SK-N-SH (cell line): ENCODE results near the gene RAC3. TPM values are rescaled to one million over a fixed set of nuclear protein-coding genes. Genes with fewer than 3 reads are reported as not detected.
"Not testable (repeated sequence)": the region's sequence is repeated elsewhere in the genome, so short reads cannot be mapped to it uniquely, and the experiment has no call there.

Experiments used
- CTCF ChIA-PET: fragments of 300-600, 350-600 bp; formaldehyde crosslinking; extraction: SDS; loops from one replicate; lab custom pipeline; 2021; lab: Yijun Ruan, JAX
- POLR2A ChIA-PET: fragments of 350-600 bp; sonication (Branson Sonifier 250); formaldehyde crosslinking; extraction: SDS; loops from one replicate; lab custom pipeline; 2020; ENCODE audit warnings: antibody characterized with exemption, inconsistent platforms; lab: Yijun Ruan, JAX
- DNase-seq: peaks from one replicate; pipeline ENCODE4 v3.0.0; 2012
- H2AFZ ChIP-seq: fragments of 200-600 bp; sonication (generic); 2 replicates; pipeline ENCODE4 v1.8.1; 2016; ENCODE audit warnings: antibody characterized with exemption, mild to moderate bottlenecking, low read depth
- H3F3A ChIP-seq: fragments of 200-600 bp; sonication (generic); replicated peaks from 2 replicates; pipeline ENCODE3; 2016; ENCODE audit warnings: antibody characterized with exemption, mild to moderate bottlenecking; ENCODE audit not compliant: insufficient read depth
- H3K27ac ChIP-seq, 2 experiments: fragments of 200-500 bp in 1 of 2; fragments of 200-600 bp in 1 of 2; sonication (Bioruptor generic) in 1 of 2; sonication (generic), shearing (Covaris generic) in 1 of 2; 2 replicates each; pipeline versions ENCODE4 v1.5.1 to v1.6.1; 2014 to 2016; ENCODE audit warnings: low read depth in 2 of 2, inconsistent platforms in 1 of 2, low read length in 1 of 2, mild to moderate bottlenecking in 1 of 2, mixed read lengths in 1 of 2
- H3K27me3 ChIP-seq: fragments of 200-600 bp; sonication (generic), shearing (Covaris generic); 2 replicates; pipeline ENCODE4 v1.6.1; 2016; ENCODE audit warnings: mixed run types; ENCODE audit not compliant: insufficient read depth
- H3K36me3 ChIP-seq, 2 experiments: fragments of 200-500 bp in 1 of 2; fragments of 200-600 bp in 1 of 2; sonication (Bioruptor generic) in 1 of 2; sonication (generic) in 1 of 2; replicated peaks in 1 of 2; 2 replicates each; pipeline versions ENCODE3 to v1.5.1; 2014 to 2016; ENCODE audit warnings: low read length in 1 of 2, mild to moderate bottlenecking in 1 of 2; ENCODE audit not compliant: insufficient read depth in 2 of 2, control insufficient read depth in 1 of 2
- H3K4me1 ChIP-seq, 2 experiments: fragments of 200-500 bp in 1 of 2; fragments of 200-600 bp in 1 of 2; sonication (Bioruptor generic) in 1 of 2; sonication (generic), shearing (Covaris generic) in 1 of 2; 2 replicates each; pipeline versions ENCODE4 v1.5.1 to v1.6.1; 2014 to 2016; ENCODE audit warnings: low read depth in 1 of 2, low read length in 1 of 2, mixed run types in 1 of 2; ENCODE audit not compliant: insufficient read depth in 2 of 2, control insufficient read depth in 1 of 2
- H3K4me2 ChIP-seq: fragments of 200-600 bp; sonication (generic), shearing (Covaris generic); 2 replicates; pipeline ENCODE4 v1.6.1; 2017; ENCODE audit warnings: mixed run types
- H3K4me3 ChIP-seq, 2 experiments: fragments of 200-500 bp in 1 of 2; fragments of 200-600 bp in 1 of 2; sonication (Bioruptor generic) in 1 of 2; sonication (generic), shearing (Covaris generic) in 1 of 2; 2 replicates each; pipeline versions ENCODE4 v1.5.1 to v1.8.1; 2014 to 2016; ENCODE audit warnings: low read depth in 2 of 2, inconsistent platforms in 1 of 2, low read length in 1 of 2, mild to moderate bottlenecking in 1 of 2, mixed read lengths in 1 of 2, moderate library complexity in 1 of 2
- H3K79me2 ChIP-seq: fragments of 200-600 bp; sonication (generic); 2 replicates; pipeline ENCODE4 v1.8.1; 2017; ENCODE audit warnings: mild to moderate bottlenecking; ENCODE audit not compliant: insufficient read depth
- H3K9ac ChIP-seq: fragments of 200-600 bp; sonication (generic); 2 replicates; pipeline ENCODE4 v1.6.1; 2017; ENCODE audit warnings: mixed run types
- H3K9me2 ChIP-seq: fragments of 200-600 bp; sonication (generic); 2 replicates; pipeline ENCODE4 v1.6.1; 2017; ENCODE audit warnings: mixed run types
- H3K9me3 ChIP-seq: fragments of 200-600 bp; sonication (generic); 2 replicates; pipeline ENCODE4 v1.6.1; 2017; ENCODE audit warnings: mixed run types, mild to moderate bottlenecking, moderate library complexity
- H4K20me1 ChIP-seq: fragments of 200-600 bp; sonication (generic); 2 replicates; pipeline ENCODE4 v1.6.1; 2017; ENCODE audit warnings: mild to moderate bottlenecking, mixed run types; ENCODE audit not compliant: insufficient read depth
- CTCF ChIP-seq: fragments of 200-600 bp; sonication (generic); IDR thresholded peaks from 2 replicates; pipeline ENCODE4 v1.6.1; 2017; ENCODE audit warnings: antibody characterized with exemption, mild to moderate bottlenecking, moderate library complexity
- ELF1 ChIP-seq: IDR thresholded peaks from 2 replicates; pipeline ENCODE4 v1.4.0; 2012
- FOXM1 ChIP-seq: IDR thresholded peaks from 2 replicates; pipeline ENCODE4 v1.4.0; 2012; ENCODE audit warnings: low read depth, mild to moderate bottlenecking
- GATA2 ChIP-seq: sonication (generic); formaldehyde crosslinking; IDR thresholded peaks from 2 replicates; pipeline ENCODE4 v1.5.0; 2020; ENCODE audit warnings: mild to moderate bottlenecking, missing genetic modification reagents
- IRF3 ChIP-seq: fragments of 150-350 bp; IDR thresholded peaks from 2 replicates; pipeline ENCODE4 v1.6.1; 2016; ENCODE audit warnings: mild to moderate bottlenecking, low read depth, low read length
- NFIC ChIP-seq: IDR thresholded peaks from 2 replicates; pipeline ENCODE4 v1.4.0; 2012; ENCODE audit warnings: borderline replicate concordance
- POLR2AphosphoS5 ChIP-seq: IDR thresholded peaks from 2 replicates; pipeline ENCODE4 v1.6.1; 2012; ENCODE audit warnings: low read depth, low read length
- RCOR1 ChIP-seq: fragments of 150-350 bp; IDR thresholded peaks from 2 replicates; pipeline ENCODE4 v1.6.1; 2017; ENCODE audit warnings: antibody characterized with exemption, low read length
- SMC3 ChIP-seq: IDR thresholded peaks from 2 replicates; pipeline ENCODE4 v1.6.1; 2012; ENCODE audit warnings: low read depth, low read length, improper control_type of control experiment
- TAF1 ChIP-seq: IDR thresholded peaks from 2 replicates; pipeline ENCODE4 v1.6.1; 2012; ENCODE audit warnings: low read depth, mild to moderate bottlenecking, low read length, moderate library complexity, borderline replicate concordance
- USF2 ChIP-seq: fragments of 150-350 bp; IDR thresholded peaks from 2 replicates; pipeline ENCODE4 v1.6.1; 2017; ENCODE audit warnings: antibody characterized with exemption, low read length, low read depth, borderline replicate concordance
- ZBTB33 ChIP-seq: IDR thresholded peaks from 2 replicates; pipeline ENCODE4 v1.4.0; 2012; ENCODE audit warnings: low read depth, borderline replicate concordance
- WGBS: methylation state at CpG from one replicate; pipeline ENCODE4 v1.1.6; 2017; ENCODE audit warnings: low lambda C conversion rate; 5-methylcytosine and 5-hydroxymethylcytosine counted together
- polyA plus RNA-seq, 3 experiments: library from polyadenylated mRNA; depleted of rRNA; stranded (reverse); fragments of >200 nt; gene quantifications; 2 replicates each; pipeline ENCODE4 v1.2.3, GENCODE V29; 2012

RAC3 gene
- polyA plus RNA-seq, 1 of the 3 experiments (the other 2 are of a cell fraction): 83.6 TPM

- H3K36me3 ChIP-seq: peaks cover 3 to 8% of the 10 kb centered on the region in 2 experiments
- TF ChIP-seq RCOR1 (peak; percentile 26; the same call in 1 of the 2 replicates), TAF1 (0 out of 2 replicates have a peak, but pooled peaks have one; percentile 4), NFIC (no peak)
- WGBS: 12% methylated on average over 10 of the region's 10 CpGs
- H3K27ac ChIP-seq: peak overlapping the region; percentile 56 to 74; a peak in 3 of 4 replicates
- peak overlapping the region; percentile 99 for H3K4me2 ChIP-seq
- H3K79me2 ChIP-seq: no peaks in the 10 kb centered on the region
- H4K20me1 ChIP-seq: no peaks in the 10 kb centered on the region
- H3K9ac ChIP-seq: no peak overlapping the region
- POLR2A ChIA-PET: interaction anchor here (0.5 to 1.4 kb wide), 13 partner anchors 9 to 155 kb away, joined by 3 to 13 read pairs (median 5); partner anchors contain the start of genes CENPX, DUS1L, FASN and LRRC45
- CTCF ChIA-PET: interaction anchor here (0.6 to 35.7 kb wide), 36 partner anchors 8 to 226 kb away, joined by 3 to 1216 read pairs (median 4); partner anchors contain the start of genes CENPX, DUS1L, GPS1 and LRRC45
- H3K9me3 ChIP-seq: no peaks in the 10 kb centered on the region
- H3K27me3 ChIP-seq: no peaks in the 10 kb centered on the region
- H2AFZ ChIP-seq: peak overlapping the region; percentile 67; the same call in 1 of the 2 replicates
- peaks cover 14% of the 10 kb centered on the region for H3F3A ChIP-seq
- no peak for DNase-seq
- peak overlapping the region; percentile 72 to 87 for H3K4me3 ChIP-seq
- peaks cover 7 to 21% of the 10 kb centered on the region in 2 experiments for H3K4me1 ChIP-seq
- H3K9me2 ChIP-seq: no peaks in the 10 kb centered on the region
Measured at GRCh38 chr17:82037889-82038195, 6.4 kb downstream of the RAC3 start.

GRCh38 chr17:82038796-82039409 is 7.4 kb downstream of the RAC3 start:
- H3K9ac ChIP-seq, H4K20me1 ChIP-seq, H3K79me2 ChIP-seq, DNase-seq, H3K27me3 ChIP-seq, H3K36me3 ChIP-seq, H3K9me2 ChIP-seq, H3K27ac ChIP-seq, H3K4me3 ChIP-seq, POLR2A ChIA-PET, H2AFZ ChIP-seq, H3K4me2 ChIP-seq, H3K9me3 ChIP-seq: not testable (repeated sequence)
- Histone ChIP-seq H3F3A (peaks cover 14% of the 10 kb centered on the region), H3K4me1 (peaks cover 7 to 19% of the 10 kb centered on the region in 2 experiments)
- 91% methylated on average over 16 of the region's 16 CpGs for WGBS
- CTCF ChIA-PET: interaction anchor here (1.2 to 35.7 kb wide), 5 partner anchors 9 to 165 kb away, joined by 3 to 1216 read pairs (median 27); partner anchors contain the start of genes CENPX, LRRC45, NOTUM and RAC3

- H3K27me3 ChIP-seq: no peaks in the 10 kb centered on the region
- H3K4me3 ChIP-seq: no peak overlapping the region
- no peak overlapping the region for H3K4me2 ChIP-seq
- H3K79me2 ChIP-seq: no peaks in the 10 kb centered on the region
- H3K9me2 ChIP-seq: no peaks in the 10 kb centered on the region
- H3K9me3 ChIP-seq: no peaks in the 10 kb centered on the region
- H3K36me3 ChIP-seq: peaks cover 0 to 5% of the 10 kb centered on the region in 2 experiments
- WGBS: 90% methylated on average over 2 of the region's 8 CpGs
- peaks cover 7 to 19% of the 10 kb centered on the region in 2 experiments for H3K4me1 ChIP-seq
- POLR2A ChIA-PET: no interaction called here
- no peak overlapping the region for H2AFZ ChIP-seq
- DNase-seq: no peak
- no peak overlapping the region for H3K9ac ChIP-seq
- H4K20me1 ChIP-seq: no peaks in the 10 kb centered on the region
- peaks cover 13% of the 10 kb centered on the region for H3F3A ChIP-seq
- H3K27ac ChIP-seq: no peak overlapping the region
- CTCF ChIA-PET: interaction anchor here (0.7 to 35.7 kb wide), 6 partner anchors 10 to 170 kb away, joined by 3 to 1216 read pairs (median 4); partner anchors contain the start of genes NOTUM and RAC3
- TF ChIP-seq POLR2AphosphoS5 (no peak), ZBTB33 (no peak), USF2 (no peak), FOXM1 (no peak), GATA2 (CRISPR knock-in tag) (no peak), ELF1 (no peak), IRF3 (no peak), SMC3 (no peak), TAF1 (no peak), CTCF (no peak)
Measured at GRCh38 chr17:82039695-82040299, 8.3 kb downstream of the RAC3 start.
